ENCODE measurements around the gene AHR. TPM values are rescaled to one million over a fixed set of nuclear protein-coding genes. Genes with fewer than 3 reads are reported as not detected.
"Not testable (repeated sequence)": the region's sequence is repeated elsewhere in the genome, so short reads cannot be mapped to it uniquely, and the experiment has no call there.

The AHR gene
- total RNA-seq, 1 donor from 2014 or later = 149 TPM

DNA sequence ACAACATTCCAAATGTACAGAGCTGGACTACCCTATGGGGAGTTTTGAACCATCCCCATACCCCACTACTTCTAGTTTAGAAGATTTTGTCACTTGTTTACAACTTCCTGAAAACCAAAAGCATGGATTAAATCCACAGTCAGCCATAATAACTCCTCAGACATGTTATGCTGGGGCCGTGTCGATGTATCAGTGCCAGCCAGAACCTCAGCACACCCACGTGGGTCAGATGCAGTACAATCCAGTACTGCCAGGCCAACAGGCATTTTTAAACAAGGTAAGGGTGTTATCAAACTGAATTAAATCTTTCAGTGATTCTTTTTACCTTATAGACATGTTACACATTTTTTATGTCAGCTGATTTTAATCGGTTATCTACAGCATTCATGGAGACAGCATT, 41.5 kb downstream of the AHR start:
- no peaks in the 10 kb centered on the region for H3K9me3 ChIP-seq
- no peak for DNase-seq (ENCODE audit: low spot score in 2 of 2)
- peaks cover 3 to 37% of the 10 kb centered on the region in 2 donors for H3K36me3 ChIP-seq
- peaks cover 0 to 9% of the 10 kb centered on the region in 2 donors for H3K4me1 ChIP-seq
- intact Hi-C loops (cut with DNase I) = no loop called here
- H3K4me3 ChIP-seq = no peak overlapping the region
- H3K27me3 ChIP-seq = no peaks in the 10 kb centered on the region
- TF ChIP-seq, protein P1, sequence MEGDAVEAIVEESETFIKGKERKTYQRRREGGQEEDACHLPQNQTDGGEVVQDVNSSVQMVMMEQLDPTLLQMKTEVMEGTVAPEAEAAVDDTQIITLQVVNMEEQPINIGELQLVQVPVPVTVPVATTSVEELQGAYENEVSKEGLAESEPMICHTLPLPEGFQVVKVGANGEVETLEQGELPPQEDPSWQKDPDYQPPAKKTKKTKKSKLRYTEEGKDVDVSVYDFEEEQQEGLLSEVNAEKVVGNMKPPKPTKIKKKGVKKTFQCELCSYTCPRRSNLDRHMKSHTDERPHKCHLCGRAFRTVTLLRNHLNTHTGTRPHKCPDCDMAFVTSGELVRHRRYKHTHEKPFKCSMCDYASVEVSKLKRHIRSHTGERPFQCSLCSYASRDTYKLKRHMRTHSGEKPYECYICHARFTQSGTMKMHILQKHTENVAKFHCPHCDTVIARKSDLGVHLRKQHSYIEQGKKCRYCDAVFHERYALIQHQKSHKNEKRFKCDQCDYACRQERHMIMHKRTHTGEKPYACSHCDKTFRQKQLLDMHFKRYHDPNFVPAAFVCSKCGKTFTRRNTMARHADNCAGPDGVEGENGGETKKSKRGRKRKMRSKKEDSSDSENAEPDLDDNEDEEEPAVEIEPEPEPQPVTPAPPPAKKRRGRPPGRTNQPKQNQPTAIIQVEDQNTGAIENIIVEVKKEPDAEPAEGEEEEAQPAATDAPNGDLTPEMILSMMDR (IDR thresholded peaks at IDR 0.05) = no peak
- no peak overlapping the region for H3K27ac ChIP-seq

DNA sequence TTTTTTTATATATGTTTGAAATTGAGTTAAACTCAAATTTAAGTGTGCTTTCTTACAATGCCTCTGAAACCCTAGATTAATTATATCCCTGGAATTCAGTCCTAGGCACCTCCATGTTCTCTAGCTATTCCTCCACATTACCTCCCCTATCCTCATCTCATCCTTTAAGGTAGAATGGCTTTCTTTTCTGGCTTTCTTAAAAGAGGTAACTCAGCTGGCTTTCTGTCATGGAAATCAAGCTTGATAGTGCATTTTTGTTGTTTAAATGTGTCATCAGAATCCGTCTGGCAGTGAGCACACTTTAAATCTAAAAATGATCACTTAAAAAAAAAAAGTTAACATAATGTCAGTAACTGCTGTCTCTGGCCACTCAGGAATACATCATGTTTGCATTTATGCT, 42.2 kb downstream of the AHR start:
- H3K4me1 ChIP-seq = peaks cover 0 to 9% of the 10 kb centered on the region in 2 donors

DNA sequence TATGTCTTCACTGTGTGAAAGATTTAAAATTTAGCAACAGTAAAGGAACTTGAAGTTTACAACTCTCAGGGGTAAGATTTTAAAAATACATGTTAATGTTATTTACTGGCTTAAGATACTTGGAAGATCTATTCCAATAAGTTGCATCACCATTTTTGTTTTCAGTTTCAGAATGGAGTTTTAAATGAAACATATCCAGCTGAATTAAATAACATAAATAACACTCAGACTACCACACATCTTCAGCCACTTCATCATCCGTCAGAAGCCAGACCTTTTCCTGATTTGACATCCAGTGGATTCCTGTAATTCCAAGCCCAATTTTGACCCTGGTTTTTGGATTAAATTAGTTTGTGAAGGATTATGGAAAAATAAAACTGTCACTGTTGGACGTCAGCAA, 44.3 kb downstream of the AHR start:
- H3K4me3 ChIP-seq = no peak overlapping the region
- H3K27me3 ChIP-seq = no peaks in the 10 kb centered on the region
- no peak overlapping the region for H3K27ac ChIP-seq
- TF ChIP-seq, protein P1 (IDR thresholded peaks at IDR 0.05) = no peak
- no peaks in the 10 kb centered on the region for H3K9me3 ChIP-seq
- DNase-seq (ENCODE audit: low spot score in 2 of 2) = no peak
- intact Hi-C loops (cut with DNase I) = no loop called here
- peaks cover 3 to 17% of the 10 kb centered on the region in 2 donors for H3K36me3 ChIP-seq
- H3K4me1 ChIP-seq = peaks cover 0 to 9% of the 10 kb centered on the region in 2 donors

More for the DNA sequence above, 42.2 kb downstream of the AHR start:
- no peaks in the 10 kb centered on the region for H3K9me3 ChIP-seq
- TF ChIP-seq, protein P1 (IDR thresholded peaks at IDR 0.05) = no peak
- H3K27ac ChIP-seq = no peak overlapping the region
- no peaks in the 10 kb centered on the region for H3K27me3 ChIP-seq
- intact Hi-C loops (cut with DNase I) = no loop called here
- peaks cover 3 to 31% of the 10 kb centered on the region in 2 donors for H3K36me3 ChIP-seq
- no peak for DNase-seq (ENCODE audit: low spot score in 2 of 2)
- H3K4me3 ChIP-seq = no peak overlapping the region

DNA sequence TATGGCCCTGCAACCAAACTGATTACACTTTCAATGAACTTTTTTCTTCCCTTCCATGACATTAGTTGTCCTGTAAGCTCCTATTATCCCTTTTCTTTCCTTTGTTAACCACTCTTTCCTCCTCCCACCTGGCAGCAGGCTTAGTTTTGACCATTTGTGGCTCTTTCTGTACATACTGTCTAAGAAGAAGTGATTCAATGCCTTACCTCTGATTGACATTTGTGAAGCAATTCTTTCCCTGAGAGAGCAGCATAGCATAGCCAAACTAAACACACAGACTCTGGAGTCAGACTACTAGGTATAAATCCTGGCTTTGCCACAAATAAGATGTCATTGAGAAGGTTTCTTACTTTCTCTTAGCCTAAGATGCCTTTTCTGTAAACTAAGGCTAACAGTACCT, 48.9 kb downstream of the AHR start:
- Histone ChIP-seq H3K27ac (no peak overlapping the region), H3K9me3 (peaks cover 0 to 17% of the 10 kb centered on the region in 2 donors), H3K36me3 (peaks cover 0 to 1% of the 10 kb centered on the region in 2 donors), H3K27me3 (no peaks in the 10 kb centered on the region), H3K4me3 (no peak overlapping the region), H3K4me1 (peaks cover 0 to 5% of the 10 kb centered on the region in 2 donors)
- TF ChIP-seq, protein P1 (IDR thresholded peaks at IDR 0.05) = no peak
- intact Hi-C loops (cut with DNase I) = no loop called here
- no peak for DNase-seq (ENCODE audit: low spot score in 2 of 2)

DNA sequence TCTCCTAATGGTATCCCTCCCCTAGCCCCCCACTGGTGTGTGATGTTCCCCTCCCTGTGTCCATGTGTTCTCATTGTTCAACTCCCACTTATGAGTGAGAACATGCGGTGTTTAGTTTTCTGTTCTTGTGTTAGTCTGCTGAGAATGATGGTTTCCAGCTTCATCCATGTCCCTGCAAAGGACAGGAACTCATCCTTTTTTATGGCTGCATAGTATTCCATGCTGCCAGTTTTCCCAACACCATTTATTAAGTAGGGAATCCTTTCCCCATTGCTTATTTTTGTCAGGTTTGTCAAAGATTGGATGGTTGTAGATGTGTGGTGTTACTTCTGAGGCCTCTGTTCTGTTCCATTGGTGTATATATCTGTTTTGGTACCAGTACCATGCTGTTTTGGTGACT, 50.5 kb downstream of the AHR start:
- DNase-seq (ENCODE audit: low spot score in 2 of 2); H3K36me3 ChIP-seq; H3K27me3 ChIP-seq; intact Hi-C loops (cut with DNase I); H3K4me1 ChIP-seq; H3K27ac ChIP-seq; H3K4me3 ChIP-seq: not testable (repeated sequence)
- H3K9me3 ChIP-seq = peaks cover 0 to 23% of the 10 kb centered on the region in 2 donors

DNA sequence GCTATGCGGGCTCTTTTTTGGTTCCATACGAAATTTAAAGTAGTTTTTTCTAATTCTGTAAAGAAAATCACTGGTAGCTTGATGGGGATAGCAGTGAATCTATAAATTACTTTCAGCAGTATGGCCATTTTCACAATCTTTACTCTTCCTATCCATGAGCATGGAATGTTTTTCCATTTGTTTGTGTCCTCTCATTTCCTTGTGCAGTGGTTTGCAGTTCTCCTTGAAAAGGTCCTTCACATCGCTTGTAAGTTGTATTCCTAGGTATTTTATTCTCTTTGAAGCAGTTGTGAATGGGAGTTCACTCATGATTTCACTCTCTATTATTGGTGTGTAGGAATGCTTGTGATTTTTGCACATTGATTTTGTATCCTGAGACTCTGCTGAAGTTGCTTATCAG, 51.9 kb downstream of the AHR start:
- H3K4me1 ChIP-seq; H3K27ac ChIP-seq; H3K36me3 ChIP-seq; DNase-seq (ENCODE audit: low spot score in 2 of 2); intact Hi-C loops (cut with DNase I); H3K27me3 ChIP-seq; H3K4me3 ChIP-seq: not testable (repeated sequence)
- H3K9me3 ChIP-seq = peaks cover 0 to 23% of the 10 kb centered on the region in 2 donors

DNA sequence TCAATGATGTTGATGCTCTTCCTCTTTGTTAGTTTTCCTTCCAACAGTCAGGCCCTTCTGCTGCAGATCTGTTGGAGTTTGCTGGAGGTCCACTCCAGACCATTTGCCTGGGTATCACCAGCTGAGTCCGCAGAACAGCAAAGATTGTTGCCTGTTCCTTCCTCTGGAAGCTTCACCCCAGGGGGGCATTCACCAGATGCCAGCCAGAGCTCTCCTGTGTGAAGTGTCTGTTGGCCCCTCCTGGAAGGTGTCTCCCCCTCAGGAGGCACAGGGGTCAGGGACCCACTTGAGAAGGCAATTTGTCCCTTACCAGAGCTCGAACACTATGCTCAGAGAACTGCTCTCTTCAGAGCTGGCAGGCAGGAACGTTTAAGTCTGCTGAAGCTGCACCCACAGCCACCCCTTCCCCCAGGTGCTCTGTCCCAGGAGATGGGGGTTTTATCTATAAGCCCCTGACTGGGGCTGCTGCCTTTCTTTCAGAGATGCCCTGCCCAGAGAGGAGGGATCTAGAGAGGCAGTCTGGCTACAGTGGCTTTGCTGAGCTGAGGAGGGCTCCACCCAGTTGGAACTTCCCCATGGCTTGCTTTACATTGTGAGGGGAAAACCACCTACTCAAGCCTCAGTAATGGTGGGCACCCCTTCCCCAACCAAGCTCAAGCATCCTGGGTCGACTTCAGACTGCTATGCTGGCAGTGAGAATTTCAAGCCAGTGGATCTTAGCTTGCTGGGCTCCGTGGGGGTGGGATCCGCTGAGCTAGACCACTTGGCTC, 55.4 kb downstream of the AHR start:
- H3K4me1 ChIP-seq; H3K27me3 ChIP-seq; DNase-seq (ENCODE audit: low spot score in 2 of 2); H3K4me3 ChIP-seq; intact Hi-C loops (cut with DNase I); H3K27ac ChIP-seq: not testable (repeated sequence)
- Histone ChIP-seq H3K36me3 (peaks cover 0 to 11% of the 10 kb centered on the region in 2 donors), H3K9me3 (peaks cover 0 to 23% of the 10 kb centered on the region in 2 donors)

All from ascending aorta (tissue), 2 donors.